ENCODE results near the gene IFNA2. TPM values are rescaled to one million over a fixed set of nuclear protein-coding genes. Genes with fewer than 3 reads are reported as not detected.
"Not testable (repeated sequence)": the region's sequence is repeated elsewhere in the genome, so short reads cannot be mapped to it uniquely, and the experiment has no call there.

IFNA2 gene
- total RNA-seq, 6 donors from 2014 or later: not detected

GRCh38 chr9:21392270-21392669 lies 7.1 kb upstream of the IFNA2 start:
- Histone ChIP-seq H3K4me3 (no peak overlapping the region), H3K4me1 (peaks cover 4 to 10% (median 7%) of the 10 kb centered on the region in 4 donors), H3K9me3 (no peaks in the 10 kb centered on the region), H3K36me3 (no peaks in the 10 kb centered on the region), H3K27ac (no peak overlapping the region), H3K27me3 (peaks cover 0 to 8% (median 0%) of the 10 kb centered on the region in 4 donors)
- 75 to 80% methylated on average over 5 to 6 of the region's 6 CpGs for WGBS, 2 donors
- ATAC-seq (ENCODE audit: low FRiP score in 2 of 2) (peak; percentile 29 to 67), DNase-seq (no peak)
- no peak for TF ChIP-seq POLR2A (IDR thresholded peaks at IDR 0.05)
- TF ChIP-seq, protein P1, sequence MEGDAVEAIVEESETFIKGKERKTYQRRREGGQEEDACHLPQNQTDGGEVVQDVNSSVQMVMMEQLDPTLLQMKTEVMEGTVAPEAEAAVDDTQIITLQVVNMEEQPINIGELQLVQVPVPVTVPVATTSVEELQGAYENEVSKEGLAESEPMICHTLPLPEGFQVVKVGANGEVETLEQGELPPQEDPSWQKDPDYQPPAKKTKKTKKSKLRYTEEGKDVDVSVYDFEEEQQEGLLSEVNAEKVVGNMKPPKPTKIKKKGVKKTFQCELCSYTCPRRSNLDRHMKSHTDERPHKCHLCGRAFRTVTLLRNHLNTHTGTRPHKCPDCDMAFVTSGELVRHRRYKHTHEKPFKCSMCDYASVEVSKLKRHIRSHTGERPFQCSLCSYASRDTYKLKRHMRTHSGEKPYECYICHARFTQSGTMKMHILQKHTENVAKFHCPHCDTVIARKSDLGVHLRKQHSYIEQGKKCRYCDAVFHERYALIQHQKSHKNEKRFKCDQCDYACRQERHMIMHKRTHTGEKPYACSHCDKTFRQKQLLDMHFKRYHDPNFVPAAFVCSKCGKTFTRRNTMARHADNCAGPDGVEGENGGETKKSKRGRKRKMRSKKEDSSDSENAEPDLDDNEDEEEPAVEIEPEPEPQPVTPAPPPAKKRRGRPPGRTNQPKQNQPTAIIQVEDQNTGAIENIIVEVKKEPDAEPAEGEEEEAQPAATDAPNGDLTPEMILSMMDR (IDR thresholded peaks at IDR 0.05): peak in 2 of 6 experiments; percentile 20 to 45

- Histone ChIP-seq H3K4me3 (no peak overlapping the region), H3K27ac (no peak overlapping the region), H3K27me3 (no peaks in the 10 kb centered on the region), H3K4me1 (peaks cover 0 to 11% (median 4%) of the 10 kb centered on the region in 4 donors), H3K36me3 (no peaks in the 10 kb centered on the region), H3K9me3 (no peaks in the 10 kb centered on the region)
- TF ChIP-seq EP300 (IDR thresholded peaks at IDR 0.05) (no peak), POLR2A (IDR thresholded peaks at IDR 0.05) (no peak), POLR2AphosphoS5 (IDR thresholded peaks at IDR 0.05) (no peak)
- TF ChIP-seq, protein P1 (IDR thresholded peaks at IDR 0.05): no peak
- 58 to 77% methylated on average over 4 of the region's 4 CpGs for WGBS, 2 donors
- ATAC-seq (ENCODE audit: low FRiP score in 2 of 2): no peak
- DNase-seq: no peak
These were observed 1.6 kb downstream of the IFNA2 start for GRCh38 chr9:21383627-21384026.

DNA sequence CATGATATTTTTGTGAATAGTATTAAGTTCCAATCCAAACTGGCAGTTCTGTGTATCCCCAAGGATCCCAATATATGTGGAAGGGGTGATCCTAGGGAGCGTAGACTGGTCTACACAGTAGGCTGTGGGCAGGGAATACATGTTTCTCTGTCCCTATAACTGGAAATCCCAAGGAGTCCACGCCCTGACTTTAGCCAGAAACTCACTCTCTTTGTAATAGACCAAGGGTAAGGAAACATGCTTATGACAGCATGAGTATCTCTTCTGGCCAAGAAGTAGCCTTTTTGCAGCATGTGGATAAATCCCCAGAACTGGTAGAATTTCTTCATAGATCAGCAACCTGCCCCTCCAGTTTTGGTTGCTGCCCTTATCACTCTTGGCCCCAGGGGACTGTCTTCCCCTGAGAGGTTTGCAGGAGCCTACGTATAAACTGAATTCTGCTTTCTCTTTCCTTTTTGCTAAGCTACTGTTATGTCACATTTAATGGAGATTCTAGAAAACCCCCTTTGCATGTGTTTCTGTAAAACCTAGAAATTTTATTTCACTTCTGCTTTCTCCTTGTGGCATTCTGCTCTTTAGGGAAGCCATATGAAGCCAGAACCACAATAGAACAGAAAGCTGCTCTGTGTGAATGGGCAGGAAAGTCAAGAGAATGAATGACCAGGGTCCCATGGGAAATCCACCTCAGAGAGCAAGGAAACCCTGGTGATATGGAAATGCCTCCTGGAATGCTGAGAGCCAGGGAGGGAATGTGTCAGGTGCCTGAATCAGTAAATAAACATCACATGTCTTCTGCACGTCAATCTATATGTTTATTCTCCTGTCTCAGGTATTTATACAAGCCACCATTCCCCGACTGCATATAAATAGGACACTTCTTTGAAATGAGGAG lies 3.5 kb downstream of the IFNA2 start:
- TF ChIP-seq POLR2A (IDR thresholded peaks at IDR 0.05) (no peak), POLR2AphosphoS5 (IDR thresholded peaks at IDR 0.05) (no peak), EP300 (IDR thresholded peaks at IDR 0.05) (no peak)
- TF ChIP-seq, protein P1 (IDR thresholded peaks at IDR 0.05): no peak
- Histone ChIP-seq H3K36me3 (no peaks in the 10 kb centered on the region), H3K4me3 (no peak overlapping the region), H3K4me1 (peaks cover 0 to 11% (median 4%) of the 10 kb centered on the region in 4 donors), H3K9me3 (no peaks in the 10 kb centered on the region), H3K27ac (no peak overlapping the region), H3K27me3 (no peaks in the 10 kb centered on the region)
- WGBS, 2 donors: 43 to 53% methylated on average over 4 to 5 of the region's 5 CpGs
- ATAC-seq (ENCODE audit: low FRiP score in 2 of 2) (peak in 1 of 2 donors; percentile 61), DNase-seq (no peak)

DNA sequence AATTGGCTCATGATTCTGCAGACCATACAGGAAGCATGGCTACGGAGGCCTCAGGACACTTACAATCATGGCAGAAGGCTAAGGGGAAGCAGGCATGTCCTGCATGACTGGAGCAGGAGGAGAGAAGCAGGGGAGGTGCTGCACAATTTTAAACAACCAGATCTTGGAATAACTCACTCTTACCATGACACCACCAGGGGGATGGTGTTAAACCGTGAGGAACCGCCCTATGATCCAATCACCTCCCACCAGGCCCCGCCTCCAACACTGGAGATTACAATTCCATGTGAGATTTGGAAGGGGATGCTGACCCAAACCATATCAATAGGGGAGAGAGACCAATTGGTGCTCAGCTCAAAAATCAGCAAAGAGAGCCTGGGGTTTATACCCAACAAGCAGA lies 13.7 kb downstream of the IFNA2 start:
- not testable (repeated sequence) for H3K27ac ChIP-seq; H3K4me1 ChIP-seq; DNase-seq; H3K27me3 ChIP-seq; ATAC-seq (ENCODE audit: low FRiP score in 2 of 2); H3K9me3 ChIP-seq; H3K4me3 ChIP-seq; H3K36me3 ChIP-seq
- 71 to 77% methylated on average over 4 of the region's 4 CpGs for WGBS, 2 donors

DNA sequence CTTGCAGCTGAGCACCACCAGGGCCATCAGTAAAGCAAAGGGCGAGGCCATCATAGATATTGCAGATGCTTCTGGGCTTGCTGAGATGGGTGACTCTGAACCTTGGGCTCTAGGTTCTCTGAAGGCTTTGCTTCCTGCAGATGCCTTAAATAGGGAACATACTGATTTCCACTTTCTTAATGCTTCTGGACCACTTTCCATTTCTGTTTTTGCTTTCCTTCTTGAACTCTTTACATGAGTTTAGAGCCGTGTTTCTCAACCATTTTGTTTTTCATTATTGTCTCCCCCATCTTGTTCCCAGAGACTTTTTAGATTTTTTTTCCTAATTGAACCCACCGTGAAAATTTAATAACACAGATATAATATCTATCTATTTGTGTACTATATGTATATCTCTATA lies 17.2 kb downstream of the IFNA2 start, which contains the start of gene IFNA13:
Gene IFNA13 (minus strand): TSS at position 101 of the 400 bp plus-strand sequence. CDS start 47 bp downstream, at position 54.
- Histone ChIP-seq H3K9me3 (no peaks in the 10 kb centered on the region), H3K36me3 (no peaks in the 10 kb centered on the region), H3K4me1 (no peaks in the 10 kb centered on the region), H3K27me3 (no peaks in the 10 kb centered on the region), H3K27ac (no peak within 1 kb of the TSS), H3K4me3 (no peak within 1 kb of the TSS)
- ATAC-seq (ENCODE audit: low FRiP score in 2 of 2) (no peak), DNase-seq (no peak)
- 92 to 93% methylated on average over 3 of the region's 3 CpGs for WGBS, 2 donors
- TF ChIP-seq, protein P1 (IDR thresholded peaks at IDR 0.05): no peak
- TF ChIP-seq POLR2AphosphoS5 (IDR thresholded peaks at IDR 0.05) (no peak), EP300 (IDR thresholded peaks at IDR 0.05) (no peak), POLR2A (IDR thresholded peaks at IDR 0.05) (no peak)

DNA sequence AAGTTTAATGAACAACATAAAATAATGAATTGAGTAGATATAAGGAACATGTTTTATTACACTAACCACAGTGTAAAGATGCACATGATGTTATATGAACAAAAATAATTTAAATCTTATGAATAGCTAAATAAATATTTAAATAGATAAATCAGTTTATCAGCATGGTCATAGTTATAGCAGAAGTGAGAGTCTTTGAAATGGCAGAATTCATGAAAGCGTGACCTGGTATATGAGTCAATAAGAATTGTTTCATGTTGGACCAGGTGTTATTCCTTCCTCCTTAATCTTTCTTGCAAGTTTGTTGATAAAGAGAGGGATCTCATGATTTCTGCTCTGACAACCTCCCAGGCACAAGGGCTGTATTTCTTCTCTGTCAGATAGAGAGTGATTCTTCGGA lies 18.0 kb downstream of the IFNA2 start:
- not testable (repeated sequence) for H3K4me3 ChIP-seq; H3K27ac ChIP-seq; H3K9me3 ChIP-seq; H3K36me3 ChIP-seq; ATAC-seq (ENCODE audit: low FRiP score in 2 of 2); H3K27me3 ChIP-seq; DNase-seq; H3K4me1 ChIP-seq
- 83 to 100% methylated on average over 1 of the region's 2 CpGs for WGBS, 2 donors

Measured in upper lobe of left lung (tissue), 6 donors.